B cell (primary cell): Measurements from ENCODE around the gene LAIR2.

Source experiments
- CTCF ChIP-seq: fragments of 200-600 bp; IDR thresholded peaks from one replicate; pipeline ENCODE4 v1.8.0; 2022; ENCODE audit warnings: antibody characterized with exemption, mild to moderate bottlenecking
- EZH2 ChIP-seq: IDR thresholded peaks from 2 replicates; pipeline ENCODE4 v1.6.1; 2012; ENCODE audit warnings: borderline replicate concordance, low read depth, mild to moderate bottlenecking, moderate library complexity, low read length; ENCODE audit not compliant: insufficient read depth, poor library complexity, severe bottlenecking

DNA sequence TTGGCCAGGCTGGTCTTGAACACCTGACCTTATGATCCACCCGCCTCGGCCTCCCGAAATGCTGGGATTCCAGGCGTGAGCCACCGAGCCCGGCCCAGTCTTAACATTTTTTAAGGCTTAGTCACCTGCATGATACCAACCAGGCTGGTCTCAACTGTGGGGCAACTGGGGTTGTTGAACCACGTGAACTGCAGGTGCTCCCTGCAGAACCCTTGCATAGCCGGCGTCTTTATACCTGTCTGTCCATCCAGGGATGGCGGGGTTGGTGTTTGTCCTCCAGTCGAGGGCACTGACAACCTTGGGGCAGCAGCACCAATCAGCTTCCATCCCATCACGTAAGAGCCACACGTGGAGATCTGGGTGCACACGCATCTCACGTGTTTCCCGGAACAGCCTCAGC, 46.2 kb downstream of the LAIR2 start:
- no peak for TF ChIP-seq CTCF
- no peak for TF ChIP-seq EZH2
